GM04503 (cell line): ENCODE results near the gene BAHCC1.

Source experiments
- DNase-seq: peaks from one replicate; pipeline ENCODE4 v3.0.0-alpha.2; 2012; ENCODE audit warnings: low read depth

Gene BAHCC1

DNA sequence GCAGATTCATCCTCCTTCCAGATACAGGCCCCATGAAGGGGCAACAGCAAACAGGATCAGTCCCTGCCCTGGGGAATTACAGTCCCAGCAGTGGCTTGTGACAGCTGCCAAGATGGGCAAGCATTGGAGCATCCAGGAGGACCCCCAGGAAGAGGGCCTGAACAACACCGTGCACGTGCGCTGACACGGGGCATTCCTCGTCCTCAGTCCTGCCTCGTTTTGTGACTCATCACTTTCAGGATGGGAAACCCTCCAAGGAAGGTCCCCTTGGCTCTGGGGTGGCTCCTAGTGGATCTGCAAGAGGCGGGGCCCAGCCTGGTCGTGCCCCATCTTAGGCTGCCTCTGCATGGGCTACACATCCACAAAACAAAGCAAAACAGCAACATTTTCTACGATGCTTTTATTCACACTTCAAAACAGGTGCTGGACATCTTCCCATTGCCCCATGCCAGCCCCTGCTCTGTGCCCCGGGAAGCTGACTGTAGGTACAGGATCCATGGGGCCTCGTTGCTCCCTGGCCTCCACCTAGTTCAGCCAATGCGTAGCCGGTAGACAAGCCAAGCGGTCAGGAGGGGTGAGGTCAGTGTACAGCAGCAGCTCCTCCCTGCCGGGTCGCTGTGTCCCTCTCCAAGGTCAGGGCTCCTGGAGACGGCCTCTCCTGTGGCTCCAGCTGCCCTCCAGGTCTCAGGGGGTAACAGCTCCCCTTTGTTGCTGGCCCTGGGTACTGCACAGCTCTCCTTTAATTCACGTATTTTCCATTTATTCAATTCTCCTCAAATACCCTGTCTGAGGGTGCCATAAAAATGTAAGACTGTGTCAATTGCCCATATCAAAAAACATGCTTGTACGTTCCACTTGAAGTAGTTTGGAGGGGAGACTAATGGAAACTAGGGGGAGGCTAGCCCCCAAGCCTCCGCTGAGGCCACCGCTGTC, 85.1 kb downstream of the BAHCC1 start:
- DNase-seq: peak; percentile 46

DNA sequence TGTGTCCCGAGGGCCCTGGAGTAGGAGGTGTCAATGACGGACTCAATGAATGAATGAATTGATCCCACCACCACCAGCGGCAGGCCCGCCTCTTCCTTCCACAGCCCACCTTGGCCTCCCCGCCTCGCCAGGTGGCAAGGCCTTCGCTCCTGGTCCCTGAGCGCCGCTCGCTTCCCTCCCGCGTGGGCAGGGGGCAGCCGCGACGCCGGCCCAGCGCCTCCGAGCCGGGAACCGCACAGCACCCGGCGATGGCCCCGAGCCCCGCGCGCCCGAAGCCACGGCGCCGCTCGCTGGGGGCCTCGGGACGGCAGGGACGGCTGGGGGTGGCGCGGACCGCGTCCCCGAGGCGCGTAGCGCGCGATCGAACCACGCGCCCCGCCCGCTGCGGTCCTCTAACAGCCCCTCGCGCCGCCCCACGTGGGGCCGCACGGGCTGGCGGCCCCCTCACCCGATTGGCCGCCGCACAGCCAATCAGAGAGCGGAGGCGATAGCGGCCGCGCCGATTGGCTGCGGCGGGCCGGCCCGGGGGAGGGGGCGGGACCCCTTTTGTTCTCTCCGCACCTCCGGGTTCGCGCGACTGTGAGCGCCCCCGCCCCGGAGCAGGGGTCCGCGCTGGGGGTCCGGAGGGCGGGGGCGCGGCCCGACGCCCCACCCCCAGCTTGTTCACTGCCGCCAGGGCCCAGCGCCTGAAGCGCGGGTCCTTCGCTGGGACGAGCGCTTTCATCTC, 86.0 kb downstream of the BAHCC1 start:
- DNase-seq: no peak

- no peak for DNase-seq
Measured at GRCh38 chr17:81481815-81482505, 86.7 kb downstream of the BAHCC1 start.

DNA sequence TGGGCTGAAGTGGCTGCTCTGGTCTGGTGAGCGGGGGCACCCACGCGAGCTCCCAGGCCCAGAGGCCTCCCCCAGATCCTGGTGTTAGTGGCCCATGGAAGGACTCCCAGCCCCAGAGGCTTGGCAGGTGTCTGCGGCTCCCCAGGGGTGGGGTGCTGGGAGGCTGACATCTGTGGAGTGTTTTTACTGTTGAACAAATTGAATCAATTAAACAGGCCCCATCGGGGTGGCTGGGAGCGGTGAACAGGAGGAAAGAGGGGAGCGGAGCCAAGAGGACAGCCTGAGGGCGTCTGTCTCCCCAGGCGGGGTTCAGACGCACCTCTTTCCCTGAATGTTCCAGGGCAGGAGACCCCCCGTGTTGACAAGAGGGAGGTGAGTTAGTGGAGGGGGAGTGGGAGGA, 87.4 kb downstream of the BAHCC1 start:
- no peak for DNase-seq

- DNase-seq: no peak
Measured at GRCh38 chr17:81483085-81483861, 88.0 kb downstream of the BAHCC1 start.

- no peak for DNase-seq
Measured at GRCh38 chr17:81483862-81484194, 88.6 kb downstream of the BAHCC1 start.

DNA sequence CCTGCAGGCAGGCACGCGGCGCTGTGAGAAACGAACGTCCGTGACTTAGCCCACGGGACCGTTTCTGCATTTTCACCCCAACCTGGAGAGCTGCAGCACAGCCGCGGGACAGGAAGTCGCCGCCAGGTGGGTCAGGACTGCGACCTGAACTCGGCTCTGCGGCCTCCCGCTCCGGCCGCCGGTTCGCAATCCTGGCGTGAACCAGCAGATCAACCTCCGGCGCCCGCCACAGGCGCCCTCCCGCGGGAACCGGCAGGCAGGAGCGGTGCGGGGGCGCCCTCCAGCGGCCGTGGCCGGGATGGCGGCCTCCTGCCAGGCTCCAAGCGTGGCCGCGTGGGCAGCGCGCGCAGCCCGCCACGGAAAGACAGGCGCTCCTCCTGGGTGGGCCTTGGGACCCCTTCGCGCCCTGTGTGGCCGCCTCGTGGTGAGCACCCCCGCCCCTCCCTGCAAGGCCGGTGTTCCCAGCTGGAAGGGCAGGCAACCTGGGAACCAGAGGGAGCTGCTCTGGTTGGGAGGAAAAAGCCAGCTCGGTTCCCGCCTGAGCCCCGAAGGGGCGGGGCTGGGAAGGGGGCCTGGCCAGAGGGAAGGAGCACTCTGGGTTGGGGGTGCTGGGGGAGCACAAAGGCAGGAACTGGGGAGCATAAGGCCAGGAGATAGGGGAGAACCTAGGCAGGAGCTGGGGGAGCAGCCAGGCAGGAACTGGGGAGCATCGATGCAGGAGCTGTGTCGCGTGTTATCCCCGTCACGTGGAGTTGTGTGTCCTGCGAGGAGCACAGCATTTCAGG, 89.1 kb downstream of the BAHCC1 start:
- DNase-seq: no peak

DNA sequence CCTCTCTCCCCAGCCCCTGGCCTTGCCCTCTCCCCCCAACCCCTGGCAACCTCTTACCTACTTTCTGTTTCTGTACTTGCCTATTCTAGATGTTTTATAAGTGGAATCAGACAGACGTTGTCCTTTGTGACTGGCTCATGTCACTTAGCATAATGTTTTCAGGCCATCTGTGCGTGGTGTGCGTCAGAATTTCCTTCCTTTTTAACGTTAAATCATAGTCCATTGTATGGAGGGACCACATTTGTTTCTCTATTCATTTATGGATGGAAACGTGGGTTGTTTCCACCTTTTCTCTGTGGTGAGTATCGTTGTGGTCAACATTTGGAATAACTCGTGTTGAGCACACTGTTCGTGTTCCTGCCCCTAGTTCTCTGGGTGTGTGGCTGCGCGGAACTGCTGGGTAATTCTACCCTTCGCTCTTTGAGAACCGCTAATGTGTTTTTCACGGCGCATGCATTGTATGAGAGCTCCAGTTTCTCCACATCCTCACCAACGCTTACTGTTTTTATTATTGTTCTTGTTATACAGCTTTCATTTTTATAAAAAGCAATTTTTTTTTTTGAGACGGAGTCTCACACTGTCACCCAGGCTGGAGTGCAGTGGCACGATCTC, 91.0 kb downstream of the BAHCC1 start:
- no peak for DNase-seq

- no peak for DNase-seq
Measured at GRCh38 chr17:81487089-81487486, 91.8 kb downstream of the BAHCC1 start.

DNA sequence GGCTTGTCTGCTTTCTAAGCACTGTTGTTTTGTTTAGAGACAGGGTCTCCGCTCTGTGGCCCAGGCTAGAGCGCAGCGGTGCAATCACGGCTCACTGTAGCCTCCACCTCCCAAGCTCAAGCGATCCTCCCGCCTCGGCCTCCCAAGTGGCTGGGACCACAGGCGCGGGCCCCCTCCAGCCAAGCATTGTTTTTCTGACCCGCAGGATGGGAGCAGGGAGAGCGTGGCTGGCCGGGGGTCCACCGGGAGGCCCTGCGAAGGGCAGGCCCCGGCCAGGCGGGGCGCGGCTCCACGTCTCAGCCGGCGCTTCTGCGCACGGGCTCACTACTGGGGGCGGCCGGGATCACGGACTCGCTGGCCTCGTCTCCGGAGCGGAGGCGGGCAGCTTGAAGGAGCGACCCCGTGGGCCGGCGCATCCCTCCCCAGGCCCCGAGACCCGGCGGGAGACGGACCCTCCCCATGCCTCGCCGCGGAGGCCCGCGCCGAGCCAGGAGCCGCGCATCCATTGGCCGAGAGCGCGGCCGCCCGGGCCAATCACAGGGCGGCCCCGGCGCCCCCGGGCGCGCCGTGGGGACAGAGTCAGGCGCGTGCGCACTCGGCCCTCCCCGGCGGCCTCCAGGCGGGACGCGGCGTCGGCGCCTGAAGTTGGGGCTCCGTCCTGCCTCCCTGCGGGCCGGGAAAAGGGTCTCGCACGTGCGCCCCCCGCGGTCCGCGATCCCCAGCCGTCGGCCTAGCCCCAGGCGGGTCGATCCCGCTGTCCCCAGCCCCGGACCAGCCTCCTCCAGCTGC, 92.4 kb downstream of the BAHCC1 start:
- DNase-seq: peak; percentile 23

DNA sequence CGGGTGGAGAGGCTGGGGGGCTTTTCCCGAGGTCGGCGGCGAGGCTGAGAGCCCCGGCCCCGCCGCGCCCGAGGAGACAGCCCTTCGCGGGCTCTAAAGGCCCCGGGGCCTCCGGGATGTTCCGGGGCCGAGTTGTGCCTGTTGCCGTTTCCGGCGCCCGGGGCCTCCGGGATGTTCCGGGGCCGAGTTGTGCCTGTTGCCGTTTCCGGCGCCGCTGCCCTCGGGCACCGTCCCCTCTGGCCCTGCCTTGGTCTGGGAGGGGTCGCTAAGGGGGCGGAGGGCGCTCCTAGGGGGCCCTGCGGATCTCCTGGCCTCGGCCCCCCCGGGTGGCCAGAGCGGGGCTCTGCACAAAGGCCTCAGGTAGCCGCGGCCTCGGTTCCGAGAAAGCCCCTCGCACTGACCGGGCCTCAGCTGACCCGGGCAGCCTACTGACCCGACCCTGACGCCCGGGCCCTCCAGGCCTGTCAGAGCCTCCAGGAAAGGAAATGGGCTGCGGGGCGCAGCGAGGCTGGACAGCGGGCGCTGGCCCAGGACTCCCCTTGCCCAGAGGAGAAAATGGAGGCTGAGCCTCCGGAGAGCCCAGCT, 93.1 kb downstream of the BAHCC1 start:
- DNase-seq: no peak

GRCh38 chr17:81489012-81489997, 94.0 kb downstream of the BAHCC1 start:
- no peak for DNase-seq

DNA sequence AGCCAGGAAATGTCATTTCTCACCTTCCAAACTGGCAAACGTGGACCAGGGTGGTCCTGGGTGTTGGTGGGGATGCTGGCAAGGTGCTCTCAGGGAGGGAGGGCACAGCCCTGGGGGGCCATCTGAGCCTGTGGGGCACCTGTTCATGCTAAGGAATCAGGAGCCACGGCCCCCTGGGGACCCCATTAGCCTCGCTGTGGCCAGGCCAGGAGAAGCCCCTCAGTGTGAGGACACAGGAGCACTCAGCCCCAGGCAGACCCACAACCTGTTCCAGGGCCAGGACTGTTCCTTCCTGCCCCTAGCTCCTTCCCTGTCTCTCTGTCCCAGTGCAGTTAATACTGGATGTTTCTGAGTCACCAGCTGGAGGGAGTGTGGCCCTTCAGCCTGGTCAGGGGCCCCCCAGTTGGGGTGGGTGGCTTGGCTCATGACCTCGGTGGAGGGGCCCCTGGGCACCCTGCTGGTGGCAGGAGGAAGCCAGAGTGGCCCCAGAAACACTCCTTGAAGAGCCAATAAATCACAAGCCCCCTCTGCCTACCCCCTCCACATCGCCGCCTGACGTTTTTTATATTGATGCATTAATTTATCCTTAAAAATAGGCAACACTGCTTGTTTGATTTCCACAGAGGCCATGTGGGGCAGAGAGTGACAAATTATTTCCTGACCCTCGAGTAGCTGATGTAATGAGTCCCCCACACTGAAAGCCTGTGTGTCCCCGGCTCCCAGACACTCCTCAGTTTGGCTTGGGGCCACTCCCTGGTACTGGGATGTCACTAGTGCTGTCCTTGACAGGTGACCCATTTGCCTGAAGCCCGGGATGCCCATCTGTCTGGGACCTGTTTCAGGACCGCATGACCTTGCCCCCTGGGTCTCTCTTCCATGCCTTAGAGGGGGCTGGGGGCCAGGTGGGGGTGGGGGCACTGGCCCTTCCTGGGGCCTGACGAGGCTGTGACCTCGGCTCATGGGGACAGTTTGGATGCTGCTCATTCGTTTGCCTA, 95.0 kb downstream of the BAHCC1 start:
- no peak for DNase-seq

DNA sequence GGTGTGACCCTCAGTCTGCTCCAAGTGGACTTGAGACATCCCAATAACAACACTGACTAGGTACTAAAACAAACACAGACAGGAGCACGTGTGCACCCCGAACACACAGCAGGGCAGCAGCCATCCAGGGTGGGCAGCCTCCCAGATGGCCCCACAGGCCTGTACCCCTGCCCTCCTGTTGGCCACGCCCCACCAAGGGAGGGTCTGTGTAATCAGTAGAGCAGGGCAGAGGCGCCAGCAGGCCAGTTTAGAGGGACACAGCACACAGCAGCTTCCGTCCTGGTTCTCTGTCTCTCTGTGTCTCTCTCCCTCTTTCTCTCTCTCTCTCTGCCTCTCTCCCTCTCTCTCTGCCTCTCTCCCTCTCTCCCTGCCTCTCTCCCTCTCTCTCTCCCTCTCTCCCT, 95.9 kb downstream of the BAHCC1 start:
- no peak for DNase-seq

DNA sequence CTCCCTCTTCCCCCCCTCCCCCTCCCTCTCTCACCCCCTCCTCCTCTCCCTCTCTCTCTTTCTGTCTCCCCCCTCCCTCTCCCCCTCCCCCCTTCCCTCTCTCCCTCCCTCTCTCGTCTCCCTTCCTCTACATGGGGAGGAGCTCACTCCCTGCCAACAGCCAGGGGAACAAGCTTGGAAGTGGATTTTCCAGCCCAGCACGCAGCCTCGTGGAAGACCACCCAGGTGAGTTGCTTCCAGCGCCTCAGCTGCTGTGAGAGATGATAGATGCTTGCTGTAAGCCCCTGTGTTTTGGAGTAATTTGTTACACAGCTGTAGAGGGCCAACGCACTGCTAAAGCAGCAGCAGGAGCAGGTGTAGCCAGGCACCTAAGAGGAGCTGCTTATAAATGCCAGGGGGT, 96.5 kb downstream of the BAHCC1 start:
- no peak for DNase-seq

GRCh38 chr17:81492202-81492601, 96.9 kb downstream of the BAHCC1 start:
- no peak for DNase-seq

DNA sequence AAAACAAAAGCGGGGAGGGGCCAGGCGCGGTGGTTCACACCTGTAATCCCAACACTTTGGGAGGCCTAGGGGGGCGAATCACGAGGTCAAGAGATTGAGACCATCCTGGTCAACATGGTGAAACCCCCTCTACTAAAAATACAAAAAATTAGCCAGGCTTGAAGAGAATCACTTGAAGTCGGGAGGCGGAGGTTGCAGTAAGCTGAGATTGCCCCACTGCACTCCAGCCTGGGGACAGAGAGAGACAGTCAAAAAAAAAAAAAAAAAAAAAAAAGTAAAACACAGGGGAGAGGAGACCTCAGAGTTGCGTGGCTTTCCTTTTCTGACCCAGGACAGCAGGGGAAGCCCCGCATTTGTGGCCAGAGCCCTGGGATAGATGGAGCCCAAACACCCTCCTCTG, 97.4 kb downstream of the BAHCC1 start:
- no peak for DNase-seq
